ENCODE data around the gene COL21A1.

DNA sequence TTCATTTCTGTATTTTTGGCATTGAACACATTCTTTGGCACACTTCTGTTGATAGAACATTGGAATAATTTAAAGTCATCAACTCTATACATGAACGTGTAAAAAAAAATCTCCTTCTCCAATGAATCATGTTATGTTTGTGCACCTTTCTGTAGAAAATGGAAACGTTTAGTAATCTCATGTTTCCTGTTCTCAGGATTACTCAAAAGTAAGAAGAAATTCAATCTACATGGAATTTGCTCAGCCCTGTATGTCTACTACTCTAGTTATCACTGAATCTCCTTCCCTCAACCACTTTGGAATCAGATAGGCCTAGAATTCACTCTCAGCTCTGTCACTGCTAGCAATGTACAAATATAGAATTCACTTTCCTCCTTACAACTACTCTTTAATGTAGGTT is 103.6 kb downstream of the COL21A1 start:
- TF ChIP-seq POLR2A (IDR thresholded peaks at IDR 0.05) (no peak), EP300 (IDR thresholded peaks at IDR 0.05) (no peak)
- TF ChIP-seq, protein P1, sequence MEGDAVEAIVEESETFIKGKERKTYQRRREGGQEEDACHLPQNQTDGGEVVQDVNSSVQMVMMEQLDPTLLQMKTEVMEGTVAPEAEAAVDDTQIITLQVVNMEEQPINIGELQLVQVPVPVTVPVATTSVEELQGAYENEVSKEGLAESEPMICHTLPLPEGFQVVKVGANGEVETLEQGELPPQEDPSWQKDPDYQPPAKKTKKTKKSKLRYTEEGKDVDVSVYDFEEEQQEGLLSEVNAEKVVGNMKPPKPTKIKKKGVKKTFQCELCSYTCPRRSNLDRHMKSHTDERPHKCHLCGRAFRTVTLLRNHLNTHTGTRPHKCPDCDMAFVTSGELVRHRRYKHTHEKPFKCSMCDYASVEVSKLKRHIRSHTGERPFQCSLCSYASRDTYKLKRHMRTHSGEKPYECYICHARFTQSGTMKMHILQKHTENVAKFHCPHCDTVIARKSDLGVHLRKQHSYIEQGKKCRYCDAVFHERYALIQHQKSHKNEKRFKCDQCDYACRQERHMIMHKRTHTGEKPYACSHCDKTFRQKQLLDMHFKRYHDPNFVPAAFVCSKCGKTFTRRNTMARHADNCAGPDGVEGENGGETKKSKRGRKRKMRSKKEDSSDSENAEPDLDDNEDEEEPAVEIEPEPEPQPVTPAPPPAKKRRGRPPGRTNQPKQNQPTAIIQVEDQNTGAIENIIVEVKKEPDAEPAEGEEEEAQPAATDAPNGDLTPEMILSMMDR (IDR thresholded peaks at IDR 0.05): no peak
